Mesendoderm (in vitro differentiated cells): ENCODE measurements around the gene PSMC3IP. TPM values are rescaled to one million over a fixed set of nuclear protein-coding genes. Genes with fewer than 3 reads are reported as not detected.
"Not testable (repeated sequence)": the region's sequence is repeated elsewhere in the genome, so short reads cannot be mapped to it uniquely, and the experiment has no call there.

Source experiments
- DNase-seq: peaks from one replicate; pipeline ENCODE4 v3.0.0; 2013
- H2AK5ac ChIP-seq: 2 replicates; pipeline ENCODE4 v1.6.1; 2013; ENCODE audit warnings: low read length, inconsistent platforms
- H2BK120ac ChIP-seq: 2 replicates; pipeline ENCODE4 v1.6.1; 2013; ENCODE audit warnings: low read depth, mild to moderate bottlenecking, low read length, moderate library complexity, mixed read lengths
- H2BK15ac ChIP-seq: replicated peaks from 2 replicates; pipeline ENCODE4 v1.6.1; 2013; ENCODE audit warnings: low read depth, mild to moderate bottlenecking, moderate library complexity
- H2BK5ac ChIP-seq: 2 replicates; pipeline ENCODE4 v1.6.1; 2013; ENCODE audit warnings: low read length, inconsistent platforms
- H3K18ac ChIP-seq: 2 replicates; pipeline ENCODE4 v1.6.1; 2013; ENCODE audit warnings: mild to moderate bottlenecking, low read length, mixed read lengths
- H3K23ac ChIP-seq: one replicate; pipeline ENCODE4 v1.6.1; 2013; ENCODE audit warnings: low read length
- H3K27ac ChIP-seq: 2 replicates; pipeline ENCODE4 v1.5.1; 2013; ENCODE audit warnings: low read depth, mild to moderate bottlenecking, inconsistent platforms, low read length, moderate library complexity
- H3K27me3 ChIP-seq: 2 replicates; pipeline ENCODE4 v1.6.1; 2013; ENCODE audit warnings: low read length, control low read depth, mild to moderate bottlenecking, inconsistent platforms; ENCODE audit not compliant: insufficient read depth, poor library complexity
- H3K36me3 ChIP-seq: 2 replicates; pipeline ENCODE4 v1.6.1; 2013; ENCODE audit warnings: low read length, inconsistent platforms; ENCODE audit not compliant: control insufficient read depth, insufficient read depth
- H3K4ac ChIP-seq: one replicate; pipeline ENCODE4 v1.6.1; 2013; ENCODE audit warnings: low read depth, mild to moderate bottlenecking, low read length, moderate library complexity
- H3K4me1 ChIP-seq: 2 replicates; pipeline ENCODE4 v1.6.1; 2013; ENCODE audit warnings: low read depth, low read length, inconsistent platforms; ENCODE audit not compliant: control insufficient read depth
- H3K4me2 ChIP-seq: 2 replicates; pipeline ENCODE4 v1.6.1; 2013; ENCODE audit warnings: low read length
- H3K4me3 ChIP-seq: 2 replicates; pipeline ENCODE4 v1.5.1; 2013; ENCODE audit warnings: mild to moderate bottlenecking, low read length
- H3K56ac ChIP-seq: one replicate; pipeline ENCODE4 v1.6.1; 2013; ENCODE audit warnings: low read length
- H3K79me1 ChIP-seq: 2 replicates; pipeline ENCODE4 v1.6.1; 2013; ENCODE audit warnings: low read length, inconsistent platforms
- H3K79me2 ChIP-seq: 2 replicates; pipeline ENCODE4 v1.6.1; 2013; ENCODE audit warnings: mild to moderate bottlenecking, low read length; ENCODE audit not compliant: control insufficient read depth, insufficient read depth
- H3K9ac ChIP-seq: 2 replicates; pipeline ENCODE4 v1.6.1; 2013; ENCODE audit warnings: low read length, inconsistent platforms
- H4K5ac ChIP-seq: one replicate; pipeline ENCODE4 v1.6.1; 2013; ENCODE audit warnings: low read length
- H4K8ac ChIP-seq: one replicate; pipeline ENCODE4 v1.6.1; 2013; ENCODE audit warnings: low read depth, mild to moderate bottlenecking, control low read depth, low read length, moderate library complexity
- WGBS: extraction: QIAGEN DNeasy Blood & Tissue Kit; methylation state at CpG from one replicate; pipeline ENCODE4 v1.1.7; 2013; ENCODE audit warnings: low lambda C conversion rate, missing lambda C conversion rate; ENCODE audit not compliant: insufficient coverage; ENCODE audit errors: extremely low coverage; 5-methylcytosine and 5-hydroxymethylcytosine counted together
- polyA plus RNA-seq, 2 experiments: library from polyadenylated mRNA; stranded (reverse); fragments of 200-250 nt; gene quantifications; one replicate each; pipeline ENCODE4 v1.2.3, GENCODE V29; 2013

Gene PSMC3IP, protein sequence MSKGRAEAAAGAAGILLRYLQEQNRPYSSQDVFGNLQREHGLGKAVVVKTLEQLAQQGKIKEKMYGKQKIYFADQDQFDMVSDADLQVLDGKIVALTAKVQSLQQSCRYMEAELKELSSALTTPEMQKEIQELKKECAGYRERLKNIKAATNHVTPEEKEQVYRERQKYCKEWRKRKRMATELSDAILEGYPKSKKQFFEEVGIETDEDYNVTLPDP
- 26.0 TPM for polyA plus RNA-seq (2013, experiment 1 of 2)
- polyA plus RNA-seq (2013, experiment 2 of 2), result 26.0 TPM

DNA sequence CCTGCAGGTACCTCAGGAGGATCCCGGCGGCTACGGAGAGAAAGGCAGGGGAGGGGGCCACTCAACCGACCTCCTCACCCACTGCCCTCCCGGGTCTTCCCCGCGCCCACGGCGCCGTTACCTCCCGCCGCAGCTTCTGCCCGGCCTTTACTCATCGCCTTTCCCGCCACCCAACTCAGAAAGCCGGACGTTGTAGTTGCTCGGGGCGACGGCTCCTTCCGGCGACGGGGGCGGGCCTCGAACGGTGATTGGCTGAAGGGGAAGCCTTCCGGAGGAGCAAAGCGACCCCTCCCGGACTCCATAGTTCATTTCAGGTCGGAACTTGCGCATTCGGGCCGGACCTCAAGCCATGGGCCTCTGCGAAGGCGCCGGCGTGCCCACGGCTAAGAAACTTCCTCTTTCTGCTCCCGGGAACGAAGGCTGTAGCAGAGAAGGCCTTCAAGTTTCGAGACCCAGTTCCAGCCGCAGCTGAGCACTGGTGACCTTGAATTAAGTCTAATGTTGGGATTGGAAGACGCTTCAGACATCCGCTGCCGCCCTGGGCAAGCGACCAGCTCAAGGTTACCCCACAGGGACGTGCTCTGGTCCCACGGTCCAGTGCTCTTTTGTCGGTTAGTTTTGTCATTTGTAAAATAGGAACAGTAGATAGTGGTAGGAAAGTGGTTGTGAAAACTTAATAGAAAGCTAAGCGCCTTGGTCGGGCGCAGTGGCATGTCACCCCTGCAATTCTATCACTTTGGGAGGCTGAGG lies at the start of gene PSMC3IP:
Gene PSMC3IP, minus strand, starts transcription at position 198 of the 750 bp plus-strand sequence. Its CDS starts 43 bp downstream, at position 155.
- Histone ChIP-seq H3K79me2 (peaks cover 14% of the 10 kb centered on the region), H4K8ac (no peak within 1 kb of the TSS), H3K23ac (no peak within 1 kb of the TSS), H3K4me2 (peak within 1 kb of the TSS; percentile 90), H3K4me1 (no peaks in the 10 kb centered on the region), H4K5ac (no peak within 1 kb of the TSS), H3K79me1 (peaks cover 11% of the 10 kb centered on the region), H2AK5ac (no peak within 1 kb of the TSS), H3K4me3 (peak within 1 kb of the TSS; percentile 95), H2BK15ac (no peak within 1 kb of the TSS), H3K27me3 (no peaks in the 10 kb centered on the region), H3K18ac (peak within 1 kb of the TSS; percentile 2), H3K9ac (peak within 1 kb of the TSS; percentile 97), H2BK5ac (peak within 1 kb of the TSS; percentile 61), H2BK120ac (no peak within 1 kb of the TSS), H3K56ac (peak within 1 kb of the TSS; percentile 98), H3K27ac (peak within 1 kb of the TSS; percentile 61), H3K36me3 (peaks cover 15% of the 10 kb centered on the region), H3K4ac (peak within 1 kb of the TSS; percentile 79)
- no CpG with 5 or more reads among the region's 52 CpGs for WGBS
- peak; percentile 97 for DNase-seq

DNA sequence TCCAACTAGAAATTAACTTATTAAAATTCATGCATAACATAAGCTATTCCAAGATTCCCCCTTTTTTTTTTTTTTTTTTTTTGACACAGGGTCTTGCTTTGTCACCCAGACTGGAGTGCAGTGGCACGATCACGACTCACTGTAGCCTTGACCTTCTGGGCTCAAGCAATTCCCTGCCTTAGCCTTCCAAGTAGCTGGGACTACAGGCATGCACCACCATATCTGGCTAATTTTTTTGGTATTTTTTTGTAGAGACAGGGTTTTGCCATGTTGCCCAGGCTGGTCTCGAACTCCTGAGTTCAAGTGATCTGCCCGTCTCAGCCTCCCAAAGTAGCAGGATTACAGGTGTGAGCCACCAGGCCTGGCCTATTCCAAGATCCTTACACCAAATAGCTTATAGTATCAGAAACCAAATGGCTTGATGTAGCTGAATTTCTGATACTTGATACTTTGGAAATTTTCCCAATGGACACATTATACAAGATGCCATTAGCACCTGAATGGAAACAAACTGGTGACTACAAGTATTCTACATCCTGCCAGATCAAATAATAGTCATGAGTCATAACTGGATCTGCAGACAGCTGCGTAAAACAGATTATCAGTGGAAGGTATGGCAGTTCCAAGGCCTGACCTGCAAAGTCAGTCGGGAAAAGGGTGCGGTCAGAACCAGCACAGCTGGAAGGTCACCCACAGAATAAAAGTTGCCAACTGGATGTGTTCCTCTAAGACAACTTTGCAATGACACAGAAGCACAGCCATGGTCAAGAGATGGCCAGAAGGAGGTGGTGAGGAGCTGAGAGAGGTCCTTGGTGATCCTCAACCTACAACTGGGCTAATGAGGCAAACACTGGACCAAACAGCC lies 46.4 kb upstream of the PSMC3IP start:
- H3K27me3 ChIP-seq, result no peaks in the 10 kb centered on the region
- H4K8ac ChIP-seq, result no peak overlapping the region
- no peak overlapping the region for H3K4ac ChIP-seq
- no peaks in the 10 kb centered on the region for H3K79me2 ChIP-seq
- DNase-seq, result peak; percentile 11
- H3K9ac ChIP-seq, result no peak overlapping the region
- no peaks in the 10 kb centered on the region for H3K4me1 ChIP-seq
- no peak overlapping the region for H2BK120ac ChIP-seq
- H3K56ac ChIP-seq, result no peak overlapping the region
- H2BK5ac ChIP-seq, result no peak overlapping the region
- H3K4me2 ChIP-seq, result no peak overlapping the region
- H2BK15ac ChIP-seq, result no peak overlapping the region
- no peak overlapping the region for H3K4me3 ChIP-seq
- H3K18ac ChIP-seq, result no peak overlapping the region
- H3K23ac ChIP-seq, result no peak overlapping the region
- H4K5ac ChIP-seq, result no peak overlapping the region
- H3K36me3 ChIP-seq, result no peaks in the 10 kb centered on the region
- H3K79me1 ChIP-seq, result no peaks in the 10 kb centered on the region
- WGBS, result no CpG with 5 or more reads among the region's 7 CpGs
- H3K27ac ChIP-seq, result no peak overlapping the region
- H2AK5ac ChIP-seq, result no peak overlapping the region

DNA sequence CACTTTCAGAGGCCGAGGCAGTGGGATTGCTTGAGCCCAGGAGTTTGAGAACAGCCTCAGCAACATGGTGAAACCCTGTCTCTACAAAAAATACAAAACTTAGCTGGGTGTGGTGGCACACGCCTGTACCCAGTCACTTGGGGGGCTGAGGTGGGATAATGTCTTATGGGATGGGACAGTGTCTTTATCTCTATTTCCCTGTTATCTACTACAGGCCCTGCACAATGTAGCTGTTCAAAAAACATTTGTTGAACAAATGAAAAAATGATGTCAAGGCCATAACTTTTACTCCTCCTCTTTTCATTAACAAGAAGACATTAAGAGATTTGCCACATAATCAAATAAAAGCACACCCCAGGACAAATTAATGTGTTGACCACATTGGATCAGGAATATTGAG lies 45.7 kb upstream of the PSMC3IP start:
- no peak for DNase-seq
- WGBS, result no CpG with 5 or more reads among the region's 2 CpGs
- H3K4me2 ChIP-seq, result no peak overlapping the region
- H3K79me2 ChIP-seq, result no peaks in the 10 kb centered on the region
- H3K4me1 ChIP-seq, result no peaks in the 10 kb centered on the region
- H3K23ac ChIP-seq, result no peak overlapping the region
- no peak overlapping the region for H3K56ac ChIP-seq
- no peak overlapping the region for H3K9ac ChIP-seq
- no peak overlapping the region for H2BK5ac ChIP-seq
- no peak overlapping the region for H4K5ac ChIP-seq
- H2BK120ac ChIP-seq, result no peak overlapping the region
- H4K8ac ChIP-seq, result no peak overlapping the region
- H3K79me1 ChIP-seq, result no peaks in the 10 kb centered on the region
- H3K27me3 ChIP-seq, result no peaks in the 10 kb centered on the region
- H3K4me3 ChIP-seq, result no peak overlapping the region
- H2AK5ac ChIP-seq, result no peak overlapping the region
- H2BK15ac ChIP-seq, result no peak overlapping the region
- H3K18ac ChIP-seq, result no peak overlapping the region
- no peak overlapping the region for H3K4ac ChIP-seq
- H3K27ac ChIP-seq, result no peak overlapping the region
- H3K36me3 ChIP-seq, result no peaks in the 10 kb centered on the region

DNA sequence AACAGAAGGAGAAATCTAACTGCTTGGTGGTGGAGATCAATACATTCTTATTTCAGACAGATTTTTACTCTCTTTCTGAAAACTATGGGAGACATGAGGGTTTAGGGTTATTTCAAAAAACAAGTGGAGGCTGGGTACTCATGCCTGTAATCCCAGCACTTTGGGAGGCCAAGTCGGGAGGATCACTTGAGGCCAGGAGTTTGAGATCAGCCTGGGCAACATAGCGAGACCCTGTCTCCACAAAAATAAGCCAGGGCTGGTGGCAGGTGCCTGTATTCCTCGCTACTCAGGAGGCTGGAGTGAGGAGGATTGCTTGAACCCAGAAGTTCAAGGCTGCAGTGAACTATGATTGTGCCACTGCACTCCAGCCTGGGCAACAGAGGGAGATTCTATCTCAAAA lies 44.5 kb upstream of the PSMC3IP start:
- DNase-seq, H2BK120ac ChIP-seq, H3K56ac ChIP-seq, H3K4me2 ChIP-seq, H3K36me3 ChIP-seq, H3K4me1 ChIP-seq, H3K79me2 ChIP-seq, H3K23ac ChIP-seq, H2BK15ac ChIP-seq, H4K5ac ChIP-seq, H3K18ac ChIP-seq, H2BK5ac ChIP-seq, H3K4ac ChIP-seq, H3K4me3 ChIP-seq, H2AK5ac ChIP-seq, H4K8ac ChIP-seq, H3K27ac ChIP-seq, H3K79me1 ChIP-seq, H3K9ac ChIP-seq, H3K27me3 ChIP-seq: not testable (repeated sequence)
- no CpG with 5 or more reads among the region's 3 CpGs for WGBS

DNA sequence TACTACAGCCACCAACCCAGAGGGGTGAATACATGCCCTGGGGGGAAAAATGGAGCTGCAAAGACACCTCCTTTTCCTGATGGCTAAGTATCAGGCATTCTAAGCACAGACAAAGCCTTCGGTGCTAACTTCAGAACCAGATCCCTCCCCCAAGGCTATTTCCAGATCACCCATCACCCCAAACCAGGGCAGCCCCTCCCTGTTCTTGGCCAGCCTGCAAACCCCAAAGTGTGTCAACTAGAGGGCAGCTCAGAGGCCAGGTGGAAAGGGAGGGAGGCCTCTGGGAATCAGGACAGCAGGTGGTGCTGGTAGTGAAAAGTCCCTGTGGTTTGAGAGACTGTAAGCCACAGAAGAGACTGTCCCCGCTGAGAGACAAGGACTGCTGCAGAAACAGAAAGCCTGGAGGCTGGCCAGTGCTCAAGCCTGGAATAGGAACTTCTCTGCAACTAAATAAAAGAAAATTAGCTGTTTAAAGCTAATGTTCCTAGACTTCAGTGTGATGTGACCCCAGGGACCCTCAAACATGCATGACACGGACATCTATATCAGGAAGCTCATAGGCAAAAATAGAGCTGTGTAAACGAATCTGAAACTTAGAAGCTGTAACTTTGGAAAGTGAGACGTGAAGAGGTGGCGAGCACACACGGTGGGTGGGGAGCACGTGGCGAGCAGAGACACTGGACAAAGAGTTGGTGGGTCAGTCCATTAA lies 41.1 kb upstream of the PSMC3IP start:
- H3K27ac ChIP-seq, result no peak overlapping the region

More for the DNA sequence above, 41.1 kb upstream of the PSMC3IP start:
- H4K5ac ChIP-seq, result no peak overlapping the region
- WGBS, result no CpG with 5 or more reads among the region's 9 CpGs
- H3K23ac ChIP-seq, result no peak overlapping the region
- peaks cover 13% of the 10 kb centered on the region for H3K36me3 ChIP-seq
- H3K4me1 ChIP-seq, result no peaks in the 10 kb centered on the region
- H4K8ac ChIP-seq, result no peak overlapping the region
- H3K9ac ChIP-seq, result no peak overlapping the region
- no peak overlapping the region for H2AK5ac ChIP-seq
- no peak overlapping the region for H2BK15ac ChIP-seq
- no peak overlapping the region for H2BK5ac ChIP-seq
- peak; percentile 87 for DNase-seq
- H2BK120ac ChIP-seq, result no peak overlapping the region
- H3K79me2 ChIP-seq, result no peaks in the 10 kb centered on the region
- H3K27me3 ChIP-seq, result no peaks in the 10 kb centered on the region
- H3K79me1 ChIP-seq, result no peaks in the 10 kb centered on the region
- H3K4me3 ChIP-seq, result no peak overlapping the region
- H3K56ac ChIP-seq, result no peak overlapping the region
- H3K4ac ChIP-seq, result no peak overlapping the region
- H3K18ac ChIP-seq, result no peak overlapping the region
- H3K4me2 ChIP-seq, result no peak overlapping the region
